HFFc6 (cell line): Measurements from ENCODE around the gene SSTR4. TPM values are rescaled to one million over a fixed set of nuclear protein-coding genes. Genes with fewer than 3 reads are reported as not detected.

Experiments
- DNase-seq: peaks from one replicate; pipeline ENCODE4 v3.0.0-alpha.2; 2018
- H3K27ac Mint-ChIP-seq: 2 replicates; pipeline ENCODE4 v1.8.0; 2020; ENCODE audit warnings: mild to moderate bottlenecking, mixed read lengths
- H3K27me3 Mint-ChIP-seq: 2 replicates; pipeline ENCODE4 v1.8.0; 2021; ENCODE audit warnings: mild to moderate bottlenecking, moderate library complexity, mixed read lengths; ENCODE audit not compliant: insufficient read depth
- H3K36me3 Mint-ChIP-seq: 2 replicates; pipeline ENCODE4 v1.8.0; 2021; ENCODE audit warnings: low read depth, mixed read lengths
- H3K4me1 Mint-ChIP-seq: 2 replicates; pipeline ENCODE4 v1.8.0; 2020; ENCODE audit warnings: low read depth, mixed read lengths
- H3K4me3 Mint-ChIP-seq: 2 replicates; pipeline ENCODE4 v1.8.0; 2020; ENCODE audit warnings: mild to moderate bottlenecking, moderate library complexity, mixed read lengths
- H3K9me3 Mint-ChIP-seq: 2 replicates; pipeline ENCODE4 v1.8.0; 2020; ENCODE audit warnings: mild to moderate bottlenecking, mixed read lengths
- CTCF ChIP-seq: fragments of 200-600 bp; sonication (generic); IDR thresholded peaks from 2 replicates; pipeline ENCODE4 v1.5.0; 2021; ENCODE audit warnings: antibody characterized with exemption, mild to moderate bottlenecking
- total RNA-seq, 6 experiments: library from RNA; stranded (reverse); fragmentation: NEBNext Ultra II Directional; extraction: Animal tissue kit (Norgen Biotek cat#: 25700); gene quantifications; 2 replicates in 1 of 6; 3 replicates in 5 of 6; pipeline ENCODE4 v1.2.3, GENCODE V29; 2021

The SSTR4 gene
- total RNA-seq, 6 experiments from 2014 or later: not detected

GRCh38 chr20:23050847-23051627 is 15.9 kb downstream of the SSTR4 start:
- no peaks in the 10 kb centered on the region for H3K9me3 Mint-ChIP-seq
- TF ChIP-seq CTCF: peak; percentile 81
- peaks cover 28% of the 10 kb centered on the region; the same call in 1 of the 2 replicates for H3K27me3 Mint-ChIP-seq
- H3K4me3 Mint-ChIP-seq: peak overlapping the region; percentile 65
- H3K36me3 Mint-ChIP-seq: no peaks in the 10 kb centered on the region
- DNase-seq: peak; percentile 35
- H3K27ac Mint-ChIP-seq: peak overlapping the region; percentile 23; the same call in 1 of the 2 replicates
- peaks cover 6% of the 10 kb centered on the region; the same call in 1 of the 2 replicates for H3K4me1 Mint-ChIP-seq

GRCh38 chr20:23052904-23053303 is 17.8 kb downstream of the SSTR4 start:
- Mint-ChIP-seq H3K9me3 (no peaks in the 10 kb centered on the region), H3K4me1 (peaks cover 6% of the 10 kb centered on the region; the same call in 1 of the 2 replicates), H3K27me3 (peaks cover 24% of the 10 kb centered on the region; the same call in 1 of the 2 replicates), H3K27ac (no peak overlapping the region), H3K4me3 (no peak overlapping the region), H3K36me3 (no peaks in the 10 kb centered on the region)
- no peak for TF ChIP-seq CTCF
- DNase-seq: no peak

- DNase-seq: no peak
- peaks cover 20% of the 10 kb centered on the region for H3K4me1 Mint-ChIP-seq
- TF ChIP-seq CTCF: peak; percentile 41; the same call in 1 of the 2 replicates
- H3K4me3 Mint-ChIP-seq: no peak overlapping the region
- H3K27ac Mint-ChIP-seq: no peak overlapping the region
- no peaks in the 10 kb centered on the region for H3K9me3 Mint-ChIP-seq
- H3K27me3 Mint-ChIP-seq: no peaks in the 10 kb centered on the region; the same call in 1 of the 2 replicates
- H3K36me3 Mint-ChIP-seq: no peaks in the 10 kb centered on the region
Observed at GRCh38 chr20:23058240-23058639, 23.1 kb downstream of the SSTR4 start.

- H3K27ac Mint-ChIP-seq: no peak overlapping the region
- H3K27me3 Mint-ChIP-seq: no peaks in the 10 kb centered on the region; the same call in 1 of the 2 replicates
- no peaks in the 10 kb centered on the region for H3K36me3 Mint-ChIP-seq
- no peaks in the 10 kb centered on the region for H3K9me3 Mint-ChIP-seq
- H3K4me1 Mint-ChIP-seq: peaks cover 20% of the 10 kb centered on the region
- no peak overlapping the region for H3K4me3 Mint-ChIP-seq
- no peak for TF ChIP-seq CTCF
- no peak for DNase-seq
Observed at GRCh38 chr20:23059001-23059400, 23.9 kb downstream of the SSTR4 start.

GRCh38 chr20:23059846-23060245 is 24.7 kb downstream of the SSTR4 start:
- peaks cover 4% of the 10 kb centered on the region for H3K27me3 Mint-ChIP-seq
- H3K27ac Mint-ChIP-seq: no peak overlapping the region
- H3K4me3 Mint-ChIP-seq: no peak overlapping the region
- H3K4me1 Mint-ChIP-seq: peaks cover 20% of the 10 kb centered on the region
- no peaks in the 10 kb centered on the region for H3K9me3 Mint-ChIP-seq
- no peaks in the 10 kb centered on the region for H3K36me3 Mint-ChIP-seq
- TF ChIP-seq CTCF: no peak
- no peak for DNase-seq
